HG03354 (cell line): ENCODE measurements around the gene PITPNC1.
"Not testable (repeated sequence)": the region's sequence is repeated elsewhere in the genome, so short reads cannot be mapped to it uniquely, and the experiment has no call there.

Experiments used
- ATAC-seq: cut with Tn5 transposase; IDR thresholded peaks from one replicate; pipeline ENCODE4 v1.9.1; 2021; ENCODE audit warnings: mild to moderate bottlenecking; ENCODE audit not compliant: unreplicated experiment, poor library complexity, severe bottlenecking

The PITPNC1 gene

GRCh38 chr17:67425571-67426160 is 48.6 kb downstream of the PITPNC1 start:
- ATAC-seq: no peak

GRCh38 chr17:67427424-67427823 is 50.3 kb downstream of the PITPNC1 start:
- ATAC-seq: no peak

GRCh38 chr17:67430515-67430914 is 53.4 kb downstream of the PITPNC1 start:
- ATAC-seq: not testable (repeated sequence)

- no peak for ATAC-seq
These were observed 54.4 kb downstream of the PITPNC1 start for GRCh38 chr17:67431249-67432015.

GRCh38 chr17:67433248-67433924 is 56.3 kb downstream of the PITPNC1 start:
- ATAC-seq: no peak

GRCh38 chr17:67434061-67434525 is 57.0 kb downstream of the PITPNC1 start:
- ATAC-seq: no peak

GRCh38 chr17:67435122-67435521 is 58.0 kb downstream of the PITPNC1 start:
- no peak for ATAC-seq

GRCh38 chr17:67435786-67436185 is 58.7 kb downstream of the PITPNC1 start:
- ATAC-seq: no peak

GRCh38 chr17:67436233-67436632 is 59.2 kb downstream of the PITPNC1 start:
- no peak for ATAC-seq

GRCh38 chr17:67438667-67439066 is 61.6 kb downstream of the PITPNC1 start:
- no peak for ATAC-seq

- ATAC-seq: no peak
These were observed 62.2 kb downstream of the PITPNC1 start for GRCh38 chr17:67439269-67439668.

GRCh38 chr17:67440277-67441051 is 63.4 kb downstream of the PITPNC1 start:
- no peak for ATAC-seq

- ATAC-seq: peak; percentile 53
These were observed 64.2 kb downstream of the PITPNC1 start for GRCh38 chr17:67441052-67441895.

- no peak for ATAC-seq
These were observed 64.8 kb downstream of the PITPNC1 start for GRCh38 chr17:67441896-67442219.

- ATAC-seq: no peak
These were observed 65.9 kb downstream of the PITPNC1 start for GRCh38 chr17:67442787-67443624.

- ATAC-seq: no peak
These were observed 67.0 kb downstream of the PITPNC1 start for GRCh38 chr17:67443931-67444595.

GRCh38 chr17:67448449-67448848 is 71.4 kb downstream of the PITPNC1 start:
- ATAC-seq: no peak

- ATAC-seq: no peak
These were observed 72.0 kb downstream of the PITPNC1 start for GRCh38 chr17:67449065-67449464.
